ENCODE results near the gene AP2S1.
A peak's percentile ranks its signal among the peaks of the same experiment; 100 is the strongest.
"Not testable (repeated sequence)": the region's sequence is repeated elsewhere in the genome, so short reads cannot be mapped to it uniquely, and the experiment has no call there.

The AP2S1 gene

GRCh38 chr19:46878613-46879375 is 28.1 kb upstream of the AP2S1 start:
- TF ChIP-seq CTCF (conservative IDR thresholded peaks at IDR 0.05; ENCODE audit: low read length) = no peak
- DNase-seq (ENCODE audit: low read depth) = peak; percentile 80
- no peak overlapping the region for H3K4me3 ChIP-seq (ENCODE audit: low read length)

GRCh38 chr19:46875657-46876056 is 25.0 kb upstream of the AP2S1 start:
- TF ChIP-seq CTCF (conservative IDR thresholded peaks at IDR 0.05; ENCODE audit: low read length) = no peak
- H3K4me3 ChIP-seq (ENCODE audit: low read length) = no peak overlapping the region
- no peak for DNase-seq (ENCODE audit: low read depth)

GRCh38 chr19:46875234-46875633 is 24.6 kb upstream of the AP2S1 start:
- no peak overlapping the region for H3K4me3 ChIP-seq (ENCODE audit: low read length)
- DNase-seq (ENCODE audit: low read depth) = no peak
- no peak for TF ChIP-seq CTCF (conservative IDR thresholded peaks at IDR 0.05; ENCODE audit: low read length)

DNA sequence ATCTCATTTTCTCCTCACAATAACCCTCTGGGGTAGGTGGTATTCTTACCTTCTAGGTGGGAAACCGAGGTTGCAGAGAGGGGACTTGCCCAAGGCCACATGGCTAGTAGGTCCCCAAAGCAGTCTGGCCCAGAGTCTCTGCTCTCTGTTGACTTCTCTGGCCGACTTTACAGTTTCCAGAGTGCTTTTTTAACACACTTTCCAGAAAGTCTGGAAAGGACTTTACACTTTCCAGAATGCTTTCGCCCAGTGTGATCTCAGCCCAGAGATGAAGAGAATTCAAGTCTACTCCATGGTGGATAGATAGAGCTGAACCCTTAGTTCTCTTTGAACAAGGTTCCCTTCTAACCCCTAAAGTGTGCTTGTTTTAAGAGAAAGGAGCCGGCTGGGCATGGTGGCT is 22.3 kb upstream of the AP2S1 start:
- H3K4me3 ChIP-seq (ENCODE audit: low read length) = no peak overlapping the region
- DNase-seq (ENCODE audit: low read depth) = no peak
- no peak for TF ChIP-seq CTCF (conservative IDR thresholded peaks at IDR 0.05; ENCODE audit: low read length)

- H3K4me3 ChIP-seq (ENCODE audit: low read length); DNase-seq (ENCODE audit: low read depth): not testable (repeated sequence)
Observed at GRCh38 chr19:46871173-46871572, 20.5 kb upstream of the AP2S1 start.

DNA sequence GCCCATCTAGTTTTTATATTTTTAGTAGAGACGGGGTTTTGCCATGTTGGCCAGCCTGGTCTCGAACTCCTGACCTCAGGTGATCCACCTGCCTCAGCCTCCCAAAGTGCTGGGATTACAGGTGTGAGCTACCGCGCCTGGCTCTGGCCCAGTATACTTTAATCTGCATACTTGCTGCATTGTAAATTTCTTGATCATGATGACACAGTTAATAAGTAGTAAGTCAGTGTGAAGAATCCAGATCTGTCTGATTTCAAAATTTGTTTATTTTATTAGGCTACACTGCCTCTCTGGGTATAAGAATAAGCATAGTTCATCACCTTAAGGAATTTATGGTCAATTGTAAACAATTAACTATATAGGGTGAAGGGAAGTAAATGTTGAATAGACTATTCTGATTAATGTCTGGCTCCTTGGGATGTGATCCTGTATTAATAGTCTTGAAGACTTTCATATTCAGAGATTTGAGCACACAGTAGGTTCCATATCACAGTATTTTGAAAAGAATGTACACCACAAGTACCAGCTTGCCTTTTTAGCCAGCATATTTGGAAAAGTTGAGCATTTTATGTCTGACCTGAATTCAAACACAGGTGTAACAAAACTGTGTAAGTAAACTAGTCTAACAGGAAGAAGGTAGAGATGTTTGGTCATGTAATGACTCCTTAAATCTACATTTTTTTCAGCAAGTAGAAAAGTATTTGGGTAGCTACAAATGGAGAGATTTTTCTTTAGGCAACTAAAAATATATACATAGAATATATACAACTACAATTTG is 17.6 kb upstream of the AP2S1 start:
- TF ChIP-seq CTCF (conservative IDR thresholded peaks at IDR 0.05; ENCODE audit: low read length) = no peak
- H3K4me3 ChIP-seq (ENCODE audit: low read length) = no peak overlapping the region
- no peak for DNase-seq (ENCODE audit: low read depth)

- no peak for TF ChIP-seq CTCF (conservative IDR thresholded peaks at IDR 0.05; ENCODE audit: low read length)
- no peak for DNase-seq (ENCODE audit: low read depth)
- no peak overlapping the region for H3K4me3 ChIP-seq (ENCODE audit: low read length)
Observed at GRCh38 chr19:46867170-46867569, 16.5 kb upstream of the AP2S1 start.
